Activated CD8-positive, alpha-beta memory T cell treated with anti-CD3 and anti-CD28 coated beads, Interleukin-2, amount 50 U/mL, for 1 hour (primary cell): Measurements from ENCODE around the gene NGEF.

Experiments used
- DNase-seq: peaks from one replicate; pipeline ENCODE4 v3.0.0-alpha.2; 2020; ENCODE audit errors: extremely low read depth

The NGEF gene

DNA sequence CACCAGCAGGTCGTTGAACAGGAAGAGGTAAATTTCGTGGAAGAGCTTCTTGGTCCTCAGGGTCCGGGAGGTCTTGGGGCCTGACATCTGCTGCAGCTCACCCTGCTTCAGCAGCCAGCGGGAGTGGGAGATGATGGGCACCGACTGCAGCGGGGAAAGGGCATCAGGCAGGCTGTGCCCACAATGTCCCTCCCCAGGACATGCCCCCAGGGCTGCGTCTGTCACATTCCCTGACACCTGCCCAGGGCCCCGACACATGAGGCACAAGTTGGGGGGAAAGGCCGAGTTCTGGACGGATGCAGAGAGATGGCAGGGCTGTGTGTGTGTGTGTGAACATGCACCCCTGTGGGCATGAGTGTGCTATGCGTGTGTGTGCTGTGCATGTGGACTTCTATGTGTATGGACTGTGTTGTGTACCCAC is 129.0 kb downstream of the NGEF start:
- DNase-seq: no peak

GRCh38 chr2:232883116-232883721 is 129.8 kb downstream of the NGEF start:
- no peak for DNase-seq

DNA sequence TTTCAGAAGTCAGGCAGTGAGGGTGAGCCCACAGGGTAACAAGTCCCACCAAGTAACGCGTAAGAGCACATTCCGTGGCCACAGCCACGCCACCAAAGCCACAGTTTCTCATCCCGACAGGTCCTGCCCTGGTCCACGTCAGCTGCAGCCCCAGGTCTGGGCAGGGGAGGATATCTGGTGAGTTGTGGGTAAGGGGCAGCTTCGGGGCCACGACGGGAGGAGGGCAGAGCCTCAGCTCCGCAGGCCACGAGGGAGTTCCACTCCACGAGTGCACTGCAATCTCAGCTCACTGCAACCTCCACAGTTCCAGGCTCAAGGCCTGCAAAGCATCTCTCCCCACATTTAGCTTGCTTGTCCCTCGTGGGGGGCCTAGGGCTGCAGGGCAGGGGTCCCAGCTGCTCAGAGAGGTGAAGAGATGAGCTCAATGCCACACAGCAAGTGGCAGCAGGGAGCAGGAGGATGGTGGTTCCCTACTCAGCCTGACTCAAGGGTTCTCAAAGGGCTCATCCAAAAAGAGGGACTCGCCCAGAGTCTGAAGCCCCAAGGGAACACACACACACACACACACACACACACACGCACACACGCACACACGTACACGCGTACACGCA is 130.4 kb downstream of the NGEF start:
- no peak for DNase-seq

- DNase-seq: no peak
These were observed 131.0 kb downstream of the NGEF start for GRCh38 chr2:232882085-232882484.

DNA sequence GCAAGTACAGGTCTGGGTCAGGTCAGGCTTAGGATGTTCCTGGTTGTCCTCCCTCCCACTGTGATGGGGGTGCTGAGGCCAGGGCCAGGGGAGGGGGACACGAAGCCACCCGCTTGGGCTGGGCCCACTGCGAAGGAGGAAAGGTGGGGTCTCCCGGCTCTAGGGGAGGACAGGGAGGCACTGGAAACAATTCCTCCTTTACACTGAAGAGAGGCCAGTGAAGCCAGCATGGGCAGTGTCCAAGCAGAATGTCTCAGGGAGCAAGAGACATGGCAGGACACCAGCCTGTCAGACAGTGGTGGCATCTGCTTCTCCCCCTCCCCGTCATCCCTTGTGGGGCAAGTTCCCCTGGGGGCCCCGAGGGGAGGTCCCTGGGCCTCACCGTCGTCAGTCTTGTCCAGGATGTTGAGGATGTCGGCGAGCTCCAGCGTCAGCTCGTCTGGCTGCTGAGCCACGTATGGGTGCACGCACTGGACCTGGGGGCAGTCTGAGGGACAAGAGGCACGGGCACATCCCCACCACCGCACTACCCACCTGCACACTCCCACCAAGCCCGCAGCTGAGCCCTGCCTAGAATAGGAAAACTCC is 132.2 kb downstream of the NGEF start:
- DNase-seq: no peak

DNA sequence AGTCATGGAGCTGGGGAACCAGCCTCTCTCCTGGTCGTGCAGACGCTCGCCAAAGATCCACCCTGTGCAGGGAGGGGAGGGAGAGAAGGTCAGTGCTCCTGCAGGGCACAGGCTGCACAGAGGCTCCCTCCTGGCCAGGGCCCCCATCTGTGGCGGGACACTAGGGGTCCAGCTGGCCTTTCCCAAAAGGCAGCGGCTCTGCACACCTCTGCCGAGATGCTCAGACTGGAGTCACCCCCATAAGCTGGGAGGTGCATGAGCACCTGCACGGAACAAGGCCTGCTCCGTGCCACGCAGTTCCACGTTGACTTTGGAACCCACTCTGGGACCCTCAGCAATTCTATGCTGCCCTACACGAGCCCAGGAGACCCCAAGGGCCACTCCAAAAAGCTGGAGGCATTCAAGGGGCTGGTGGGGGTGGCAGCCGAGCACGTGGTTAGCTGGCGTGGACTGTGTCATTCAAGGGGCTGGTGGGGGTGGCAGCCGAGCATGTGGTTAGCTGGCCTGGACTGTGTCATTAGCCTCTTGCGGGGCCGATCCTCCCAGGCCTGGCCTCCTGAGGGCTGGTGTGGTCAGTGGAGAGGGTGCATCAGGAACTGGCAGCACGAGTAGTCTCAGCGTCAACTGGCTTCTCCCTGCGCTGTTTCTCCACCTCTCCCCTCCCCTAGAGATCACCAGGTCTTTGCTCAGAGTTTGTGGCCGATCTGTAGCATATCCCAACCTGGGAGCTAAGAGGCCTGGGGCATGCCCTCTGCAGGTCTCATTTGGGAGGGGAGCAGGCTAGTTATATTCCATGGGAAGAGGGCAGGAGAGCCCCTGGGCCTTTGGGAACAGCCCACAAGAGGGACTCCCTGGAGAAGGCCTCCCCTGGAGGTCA is 133.2 kb downstream of the NGEF start:
- no peak for DNase-seq

DNA sequence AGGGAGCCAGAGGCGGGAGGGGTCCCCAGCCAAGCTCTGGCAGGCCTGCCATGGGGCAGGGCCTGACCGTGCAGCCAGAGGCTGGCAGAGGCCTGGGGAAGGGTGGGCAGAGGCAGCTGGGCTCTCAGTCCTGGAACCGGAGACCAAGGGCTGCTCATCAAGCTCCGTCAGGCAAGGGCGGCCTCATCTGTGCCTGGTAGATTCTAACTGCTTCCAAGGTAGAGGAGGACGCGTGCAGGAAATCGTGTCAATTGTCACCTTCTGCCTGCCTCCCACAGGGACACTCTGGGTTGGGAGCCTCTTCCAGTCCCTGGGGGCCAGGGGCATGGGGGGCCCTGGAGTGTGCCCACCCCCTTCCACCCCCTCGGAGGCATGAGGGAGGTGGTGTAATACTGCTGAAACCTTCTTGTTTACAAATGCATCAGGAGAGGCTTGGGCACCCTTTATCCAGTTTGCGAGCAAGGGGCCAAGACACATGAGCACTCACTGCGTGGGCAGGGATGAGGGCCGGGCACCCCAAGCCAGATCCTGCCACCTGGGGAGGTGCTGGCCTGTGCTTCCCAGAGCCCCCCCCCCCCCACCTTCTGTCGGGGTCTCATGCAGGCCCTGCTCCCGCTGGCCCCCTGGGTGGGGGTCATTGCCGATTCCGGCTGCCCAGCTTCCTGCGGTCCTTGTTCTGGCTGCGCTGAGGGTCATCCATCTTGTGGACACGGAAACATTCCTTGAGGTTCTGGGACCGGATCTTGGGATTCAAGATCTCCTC is 134.0 kb downstream of the NGEF start:
- no peak for DNase-seq

DNA sequence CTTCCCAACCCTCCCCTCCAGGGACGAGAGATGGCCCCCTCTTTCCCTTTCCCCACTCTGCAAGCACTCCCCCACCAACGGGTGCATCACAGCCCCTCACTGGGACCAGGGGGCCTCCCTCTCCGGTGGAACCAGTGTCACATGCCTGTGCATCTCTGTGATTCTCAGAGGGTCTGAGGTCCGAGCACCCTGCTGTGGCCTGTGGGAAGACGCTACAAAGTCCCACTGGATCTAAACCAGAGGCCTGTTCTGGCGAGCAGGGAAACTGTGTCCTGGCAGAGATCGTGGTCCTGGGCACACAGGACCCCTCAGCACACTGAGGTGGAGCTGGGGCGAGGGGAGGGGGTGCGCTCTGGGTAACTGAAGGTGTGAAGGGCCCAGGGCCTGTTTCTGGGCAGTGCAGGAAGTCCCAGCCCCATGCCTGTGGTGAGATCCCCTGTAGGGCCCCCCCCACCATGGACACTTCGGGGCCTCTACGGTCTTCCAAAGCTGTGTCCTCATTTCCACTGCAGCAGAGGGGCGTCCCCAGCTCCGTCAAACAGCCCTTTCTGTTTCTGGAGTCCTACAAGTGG is 135.0 kb downstream of the NGEF start:
- no peak for DNase-seq

DNA sequence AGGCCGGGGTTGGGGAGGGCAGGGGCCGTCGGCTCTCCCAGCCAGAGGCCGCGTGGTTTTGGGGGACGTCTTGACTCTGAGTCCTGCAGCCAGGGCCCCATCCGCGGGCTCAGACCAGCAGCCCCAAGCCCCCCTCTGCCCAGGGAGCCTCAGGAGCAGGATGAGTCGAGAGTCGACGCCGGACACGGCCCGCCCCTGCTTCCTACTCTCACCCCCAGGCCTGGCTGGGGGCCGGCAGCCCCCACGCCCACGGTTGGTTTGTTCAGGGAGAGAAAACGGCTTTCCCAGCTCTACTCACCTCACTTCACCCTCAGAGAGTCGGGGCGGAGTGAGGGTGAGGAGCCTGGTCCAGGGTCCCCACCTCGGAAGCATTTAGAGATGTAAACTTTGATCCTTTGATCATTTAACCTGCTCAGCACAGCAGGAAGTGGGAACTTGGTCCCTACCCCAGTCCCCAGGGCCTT is 136.0 kb downstream of the NGEF start:
- no peak for DNase-seq

GRCh38 chr2:232876161-232876977 is 136.7 kb downstream of the NGEF start:
- no peak for DNase-seq

- no peak for DNase-seq
These were observed 137.6 kb downstream of the NGEF start for GRCh38 chr2:232875256-232876121.

DNA sequence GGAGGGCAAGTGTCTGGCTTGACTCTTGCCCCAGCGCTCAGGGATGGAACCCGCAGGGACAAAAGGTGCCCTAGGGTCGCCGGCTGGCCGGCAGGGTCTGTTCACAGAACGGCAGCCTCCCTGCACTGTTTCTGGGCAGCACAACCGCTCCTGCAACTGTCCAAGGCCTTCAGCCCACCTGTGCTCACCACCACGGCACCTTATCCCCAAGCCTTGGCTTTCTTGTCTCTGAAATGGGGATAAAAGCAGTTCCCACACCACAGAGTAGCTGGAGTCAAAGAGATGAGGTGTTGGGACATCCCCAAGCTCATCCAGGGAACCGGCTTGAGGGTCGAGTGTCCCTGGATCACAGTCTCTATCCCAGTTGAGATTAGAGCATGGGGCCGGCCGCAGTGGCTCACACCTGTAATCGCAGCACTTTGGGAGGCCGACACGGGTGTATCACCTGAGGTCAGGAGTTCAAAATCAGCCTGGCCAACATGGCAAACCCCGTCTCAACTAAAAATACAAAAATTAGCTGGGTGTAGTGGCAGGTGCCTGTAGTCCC is 138.3 kb downstream of the NGEF start:
- DNase-seq: no peak

DNA sequence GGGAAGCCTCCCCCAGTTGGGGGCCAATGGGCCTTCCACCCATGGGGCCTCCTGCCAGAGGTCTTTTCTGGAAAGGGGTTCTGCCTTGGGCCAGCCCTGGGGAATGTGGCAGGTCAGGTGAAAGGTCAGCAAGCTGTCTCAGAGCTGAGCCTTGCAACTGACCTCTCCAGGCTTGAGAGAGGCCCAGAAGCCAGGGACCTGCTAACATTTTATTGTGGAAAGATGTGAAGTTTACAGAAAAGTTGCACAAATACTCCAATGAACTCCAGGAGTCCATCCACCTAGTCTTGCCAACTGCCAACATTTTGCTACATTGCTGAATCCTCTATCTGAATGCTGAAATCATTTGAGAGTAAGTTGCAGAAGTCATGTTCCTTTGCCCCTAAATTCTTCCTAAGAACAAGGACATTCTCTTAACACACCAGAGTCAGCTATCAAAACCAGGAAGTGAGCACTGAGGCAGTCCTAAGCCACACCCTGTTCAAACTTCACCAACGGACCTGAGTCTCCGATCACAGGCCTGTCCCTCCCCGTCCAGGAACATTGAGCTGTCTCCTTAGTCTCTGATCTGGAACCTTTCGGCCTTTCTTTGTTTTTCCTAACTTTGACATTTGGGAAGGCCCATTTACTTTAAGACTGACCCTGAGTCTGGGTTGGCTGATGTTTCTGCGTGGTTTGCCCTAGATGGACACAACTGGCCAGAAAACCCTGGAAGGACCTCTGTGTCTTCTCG is 139.0 kb downstream of the NGEF start:
- DNase-seq: no peak

DNA sequence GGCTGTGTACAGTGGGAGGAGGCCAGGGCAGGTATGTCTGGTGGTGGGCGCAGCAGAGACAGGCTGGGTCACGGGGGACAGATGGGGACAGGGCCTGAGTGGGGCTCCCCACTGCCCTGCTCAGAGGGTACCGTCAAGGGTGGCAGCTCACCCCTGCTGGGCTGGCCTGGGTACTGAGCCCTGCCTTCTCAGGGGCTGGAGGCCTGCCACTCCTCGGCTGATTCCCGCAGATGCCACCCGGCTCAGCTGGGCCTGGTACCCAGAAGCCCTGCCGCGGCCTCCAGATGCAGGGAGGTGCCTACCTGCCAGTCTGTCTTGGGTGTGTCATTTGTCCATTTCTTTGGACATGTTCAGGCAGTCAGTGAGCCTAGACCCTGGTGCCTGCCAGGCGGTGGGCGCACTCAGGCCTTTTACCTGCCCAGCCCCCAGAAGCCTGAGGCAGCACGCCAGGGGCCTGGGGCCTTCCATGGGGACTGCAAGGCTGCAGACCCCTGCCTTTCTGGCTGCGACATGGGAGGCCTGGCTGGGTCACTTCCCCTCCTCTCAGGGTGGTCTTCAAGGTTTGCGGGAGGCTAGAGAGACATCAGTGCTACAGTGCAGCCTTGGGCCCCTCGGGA is 139.7 kb downstream of the NGEF start:
- no peak for DNase-seq

- no peak for DNase-seq
These were observed 140.2 kb downstream of the NGEF start for GRCh38 chr2:232872826-232873225.

DNA sequence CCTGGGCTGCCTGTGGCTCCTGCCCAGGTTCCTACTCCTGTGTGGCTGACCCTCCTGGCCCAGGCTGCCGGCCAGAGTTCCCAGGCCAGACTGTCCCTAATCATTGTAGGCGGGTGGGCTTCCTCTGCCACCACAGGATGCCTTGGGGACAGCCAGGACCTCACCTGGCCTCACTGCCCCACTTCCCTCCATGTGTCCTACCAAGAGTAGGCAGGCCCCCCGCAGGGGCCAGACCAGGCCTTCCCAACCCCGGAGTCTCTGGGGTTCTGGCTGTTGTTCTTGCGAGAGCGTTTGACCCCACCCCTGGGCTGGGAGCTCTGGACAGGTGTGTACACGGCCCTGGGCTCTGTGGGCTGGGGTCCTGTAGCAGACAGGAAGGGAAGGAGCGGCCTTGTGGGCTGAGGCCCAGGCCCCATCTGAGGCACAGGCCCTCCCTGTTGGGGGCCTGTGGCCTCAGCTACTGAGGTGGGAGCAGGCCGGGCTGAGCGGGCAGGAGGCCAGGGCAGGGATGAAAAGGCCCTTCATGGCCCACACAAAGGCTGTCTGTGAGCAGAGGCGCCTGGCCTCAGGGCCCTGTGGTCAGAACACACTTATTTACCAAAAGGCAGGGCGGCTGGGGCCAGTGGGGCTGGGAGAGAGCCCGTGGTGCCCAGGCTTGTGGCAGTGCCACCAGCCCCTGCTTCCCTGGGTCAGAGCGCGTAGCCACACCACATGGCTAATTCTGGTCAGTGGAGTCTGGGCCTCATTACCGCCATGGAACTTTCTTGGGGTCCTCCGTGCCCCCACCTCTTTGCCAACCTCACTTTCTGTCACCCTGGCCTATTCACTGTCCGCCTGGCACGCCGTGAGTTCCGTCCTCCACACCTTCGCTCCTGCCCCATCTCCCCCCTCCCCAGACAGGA is 141.0 kb downstream of the NGEF start:
- DNase-seq: no peak

GRCh38 chr2:232871418-232871834 is 141.6 kb downstream of the NGEF start:
- no peak for DNase-seq
